GM12874 (cell line): ENCODE data around the gene MACF1.

ENCODE experiments used
- CTCF ChIP-seq: IDR thresholded peaks from 2 replicates; pipeline ENCODE4 v1.5.1; 2011; ENCODE audit warnings: low read depth, mild to moderate bottlenecking, control low read depth, low read length, moderate library complexity; ENCODE audit not compliant: insufficient read depth

MACF1 gene

GRCh38 chr1:39491146-39491921, 286.8 kb downstream of the MACF1 start, which contains the start of gene BMP8A:
BMP8A (plus strand) TSS chr1:39491636; CDS start chr1:39491992, 356 bp downstream.
- 0 out of 2 replicates have a peak, but pooled peaks have one; percentile 14 for TF ChIP-seq CTCF

GRCh38 chr1:39494671-39495410, 290.3 kb downstream of the MACF1 start:
- TF ChIP-seq CTCF, result no peak

DNA sequence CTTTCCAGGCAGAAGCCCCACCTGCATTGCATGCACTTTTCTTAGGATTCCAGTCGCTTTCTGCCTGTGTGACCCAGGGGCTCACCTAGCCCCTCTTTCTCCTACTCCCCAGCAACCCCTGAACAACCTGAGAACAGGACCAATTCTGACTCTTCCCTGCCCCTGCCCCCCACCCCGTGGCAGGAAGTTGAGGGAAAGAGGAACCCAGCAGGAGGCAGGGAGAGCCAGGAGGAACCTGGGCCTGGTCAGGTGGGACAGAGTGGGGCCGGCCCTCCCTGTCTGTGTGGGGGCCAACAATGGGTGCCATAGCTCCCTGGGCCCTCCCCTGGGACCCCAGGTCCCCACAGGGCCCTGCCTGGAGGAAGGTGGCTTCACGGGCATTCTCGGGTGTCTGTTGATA, 293.1 kb downstream of the MACF1 start:
- TF ChIP-seq CTCF, result no peak

GRCh38 chr1:39499668-39500067, 295.2 kb downstream of the MACF1 start:
- TF ChIP-seq CTCF, result no peak

DNA sequence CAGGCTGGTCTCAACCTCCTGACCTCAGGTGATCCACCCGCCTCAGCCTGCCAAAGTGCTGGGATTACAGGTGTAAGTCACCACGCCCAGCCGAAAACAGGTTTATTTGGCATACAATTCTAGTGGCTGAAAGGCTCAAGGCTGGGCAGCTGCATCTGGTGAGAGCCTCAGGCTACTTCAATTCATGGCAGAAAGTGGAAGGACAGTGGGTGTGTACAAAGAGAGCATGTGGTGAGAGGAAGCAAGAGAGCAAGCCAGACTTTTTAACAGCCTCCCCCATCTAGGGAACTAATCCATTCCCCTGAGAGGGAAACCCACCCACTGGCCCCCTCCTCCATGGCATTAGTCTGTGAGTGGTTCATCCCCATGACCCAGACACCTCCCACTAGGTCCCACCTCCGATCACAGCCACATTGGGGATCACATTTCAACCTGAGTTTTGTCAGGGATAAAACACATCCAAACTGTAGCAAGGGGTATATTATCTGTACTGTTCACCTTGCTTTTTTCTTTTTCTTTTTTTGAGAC, 296.4 kb downstream of the MACF1 start:
- no peak for TF ChIP-seq CTCF

DNA sequence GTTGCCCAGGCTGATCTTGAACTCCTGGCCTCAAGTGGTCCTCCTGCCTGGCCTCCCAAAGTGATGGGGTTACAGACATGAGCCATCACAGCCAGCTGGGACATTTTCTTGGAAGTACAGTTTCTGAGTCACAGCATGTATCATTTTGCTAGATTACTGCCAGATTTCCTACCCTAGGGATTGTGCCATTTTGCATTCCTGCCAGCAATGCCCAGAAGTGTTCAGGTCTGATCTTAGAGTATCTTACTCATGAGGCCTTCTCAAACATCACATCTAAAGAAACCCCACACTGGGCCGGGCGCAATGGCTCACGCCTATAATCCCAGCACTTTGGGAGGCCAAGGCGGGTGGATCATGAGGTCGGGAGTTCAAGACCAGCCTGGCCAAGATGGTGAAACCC, 297.2 kb downstream of the MACF1 start:
- TF ChIP-seq CTCF, result no peak

GRCh38 chr1:39505289-39505688, 300.8 kb downstream of the MACF1 start:
- no peak for TF ChIP-seq CTCF
